Spleen (tissue), 11 donors: ENCODE measurements around the gene ZBTB42. TPM values are rescaled to one million over a fixed set of nuclear protein-coding genes. Genes with fewer than 3 reads are reported as not detected.
A peak's percentile ranks its signal among the peaks of the same experiment; 100 is the strongest.

Experiments
- DNase-seq: peaks from one replicate; pipeline ENCODE4 v3.0.0-alpha.2; 2020
- H3K27ac ChIP-seq, 8 donors: fragments of 200-600 bp; sonication (generic) in 7 of 8; 1 replicate in 4 of 8; 2 replicates in 4 of 8; pipeline versions ENCODE4 v1.5.0 to v1.8.0; 2016 to 2021; ENCODE audit warnings: inconsistent platforms in 4 of 8, mild to moderate bottlenecking in 4 of 8, moderate library complexity in 1 of 8
- H3K27me3 ChIP-seq, 7 donors: fragments of 200-600 bp; sonication (generic) in 6 of 7; replicated peaks in 1 of 7; 1 replicate in 4 of 7; 2 replicates in 3 of 7; pipeline versions ENCODE4 v1.5.0 to v1.8.0; 2016 to 2021; ENCODE audit warnings: inconsistent platforms in 3 of 7, mild to moderate bottlenecking in 1 of 7
- H3K36me3 ChIP-seq, 6 donors: fragments of 200-600 bp; sonication (generic) in 5 of 6; 1 replicate in 4 of 6; 2 replicates in 2 of 6; pipeline versions ENCODE4 v1.5.0 to v1.8.0; 2016 to 2021; ENCODE audit warnings: inconsistent platforms in 2 of 6
- H3K4me1 ChIP-seq, 6 donors: fragments of 200-600 bp; sonication (generic) in 5 of 6; 1 replicate in 3 of 6; 2 replicates in 3 of 6; pipeline versions ENCODE4 v1.5.0 to v1.8.0; 2016 to 2021; ENCODE audit warnings: inconsistent platforms in 3 of 6
- H3K4me3 ChIP-seq, 8 donors: fragments of 200-600 bp; sonication (generic) in 7 of 8; 1 replicate in 4 of 8; 2 replicates in 4 of 8; pipeline versions ENCODE4 v1.5.0 to v1.8.0; 2016 to 2021; ENCODE audit warnings: inconsistent platforms in 4 of 8, mild to moderate bottlenecking in 4 of 8, moderate library complexity in 2 of 8
- H3K9me3 ChIP-seq, 8 donors: fragments of 200-600 bp; sonication (generic) in 7 of 8; 1 replicate in 4 of 8; 2 replicates in 4 of 8; pipeline versions ENCODE4 v1.5.0 to v1.8.0; 2016 to 2021; ENCODE audit warnings: inconsistent platforms in 4 of 8
- POLR2A ChIP-seq, 3 donors: fragments of 450-650 bp; IDR thresholded peaks; one replicate each; pipeline ENCODE4 v1.5.1; 2017; ENCODE audit warnings: antibody characterized with exemption in 3 of 3, mild to moderate bottlenecking in 1 of 3
- POLR2AphosphoS5 ChIP-seq, 3 donors: sonication (generic); formaldehyde crosslinking; IDR thresholded peaks; one replicate each; pipeline ENCODE4 v1.5.1; 2017; ENCODE audit warnings: antibody characterized with exemption in 3 of 3
- WGBS, 5 donors: extraction: QIAGEN DNeasy Blood & Tissue Kit in 3 of 5; methylation state at CpG; one replicate each; pipeline versions ENCODE4 v1.1.5 to v1.1.7; 2013 to 2018; 5-methylcytosine and 5-hydroxymethylcytosine counted together
- intact Hi-C: fragments of 100-400 bp; cut with DNase I; formaldehyde crosslinking; loops from one replicate; pipeline ENCODE4 v1.15.0; 2023; ENCODE audit warnings: low total_unique reads
- polyA plus RNA-seq, 3 donors: library from polyadenylated mRNA; stranded (reverse); fragments of 200-250 nt; gene quantifications; one replicate each; pipeline ENCODE4 v1.2.1, GENCODE V29; 2013
- total RNA-seq, 7 donors: library from RNA; depleted of rRNA in 3 of 7; stranded (reverse); fragments of >200 nt in 3 of 7; fragmentation: NEBNext Ultra II Directional in 4 of 7; extraction: Animal tissue kit (Norgen Biotek cat#: 25700) in 4 of 7; gene quantifications; one replicate each; pipeline versions ENCODE4 v1.1.0 to v1.2.1, GENCODE V29; 2016 to 2021
- TF ChIP-seq, protein P1 (sequence below), 11 experiments: fragments of 200-600 bp in 7 of 11; fragments of 450-650 bp in 4 of 11; sonication (generic) in 4 of 11; IDR thresholded peaks in 8 of 11; conservative IDR thresholded peaks in 3 of 11; 1 replicate in 7 of 11; 2 replicates in 4 of 11; pipeline versions ENCODE4 v1.4.0 to v1.8.0; 2016 to 2021; ENCODE audit warnings: antibody characterized with exemption in 11 of 11, inconsistent platforms in 4 of 11, mild to moderate bottlenecking in 1 of 11
- donor health status: healthy with polysubstance abuse.
- donor health status: DM: no; HTN: no; CAD: no; lungs with moderate emphysema.
- donor health status: DM: no; HTN: no; CAD: no.
- donor health status: Bipolar disorder and iron deficiency.
- donor health status: healthy.
- donor health status: DM: no; HTN: no; CAD: no.
- donor health status: DM: yes; HTN: yes; CAD: no.

ZBTB42 gene
- total and polyA plus RNA-seq, 10 donors = 0.74 to 11.5 (median 4.6) TPM

DNA sequence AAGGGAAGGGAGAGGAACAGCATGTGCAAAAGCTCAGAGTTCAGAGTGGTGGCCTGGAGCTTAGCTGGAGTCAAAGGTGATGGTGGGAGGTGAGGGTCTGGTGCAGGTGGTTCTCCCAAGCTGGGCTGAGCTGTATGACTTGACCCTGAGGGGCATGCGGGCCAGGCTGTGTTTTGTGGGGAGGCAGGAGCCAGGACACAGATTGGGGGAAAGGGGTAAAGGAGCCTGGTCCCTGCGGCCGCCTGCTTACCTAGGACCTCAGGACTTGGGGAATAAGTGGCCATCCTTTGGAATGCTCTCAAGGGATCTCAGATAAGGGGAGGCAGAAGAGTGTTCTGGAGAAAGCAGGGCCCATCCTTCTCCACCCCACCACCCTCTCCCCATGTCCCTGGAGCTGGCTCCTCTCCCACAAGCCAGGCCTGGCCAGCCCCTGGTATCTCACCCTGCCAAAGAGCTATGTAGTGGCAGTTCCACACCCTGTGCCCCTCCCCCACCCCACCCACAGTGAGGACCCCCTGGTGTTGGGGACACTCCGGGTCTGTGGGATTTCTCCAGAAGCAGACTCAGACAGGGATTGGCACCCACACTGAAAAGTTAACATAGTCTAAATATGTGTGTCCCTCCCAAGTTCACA, 44.2 kb downstream of the ZBTB42 start:
- 85 to 93% (median 90%) methylated on average over 4 of the region's 4 CpGs for WGBS, 5 donors
- H3K27ac ChIP-seq = no peak overlapping the region
- DNase-seq = peak; percentile 41
- peaks cover 0 to 88% (median 38%) of the 10 kb centered on the region in 7 donors for H3K27me3 ChIP-seq
- no peaks in the 10 kb centered on the region for H3K36me3 ChIP-seq
- no peak for TF ChIP-seq POLR2AphosphoS5 (IDR thresholded peaks at IDR 0.05)
- TF ChIP-seq POLR2A (IDR thresholded peaks at IDR 0.05) = no peak
- TF ChIP-seq, protein P1, sequence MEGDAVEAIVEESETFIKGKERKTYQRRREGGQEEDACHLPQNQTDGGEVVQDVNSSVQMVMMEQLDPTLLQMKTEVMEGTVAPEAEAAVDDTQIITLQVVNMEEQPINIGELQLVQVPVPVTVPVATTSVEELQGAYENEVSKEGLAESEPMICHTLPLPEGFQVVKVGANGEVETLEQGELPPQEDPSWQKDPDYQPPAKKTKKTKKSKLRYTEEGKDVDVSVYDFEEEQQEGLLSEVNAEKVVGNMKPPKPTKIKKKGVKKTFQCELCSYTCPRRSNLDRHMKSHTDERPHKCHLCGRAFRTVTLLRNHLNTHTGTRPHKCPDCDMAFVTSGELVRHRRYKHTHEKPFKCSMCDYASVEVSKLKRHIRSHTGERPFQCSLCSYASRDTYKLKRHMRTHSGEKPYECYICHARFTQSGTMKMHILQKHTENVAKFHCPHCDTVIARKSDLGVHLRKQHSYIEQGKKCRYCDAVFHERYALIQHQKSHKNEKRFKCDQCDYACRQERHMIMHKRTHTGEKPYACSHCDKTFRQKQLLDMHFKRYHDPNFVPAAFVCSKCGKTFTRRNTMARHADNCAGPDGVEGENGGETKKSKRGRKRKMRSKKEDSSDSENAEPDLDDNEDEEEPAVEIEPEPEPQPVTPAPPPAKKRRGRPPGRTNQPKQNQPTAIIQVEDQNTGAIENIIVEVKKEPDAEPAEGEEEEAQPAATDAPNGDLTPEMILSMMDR (IDR thresholded peaks at IDR 0.05 in 8 of 11, conservative IDR thresholded peaks at IDR 0.05 in 3 of 11) = no peak
- H3K4me3 ChIP-seq = peak overlapping the region in 1 of 8 donors; percentile 58
- H3K4me1 ChIP-seq = peaks cover 6 to 21% (median 18%) of the 10 kb centered on the region in 6 donors
- intact Hi-C loops = no loop called here
- H3K9me3 ChIP-seq = no peaks in the 10 kb centered on the region

DNA sequence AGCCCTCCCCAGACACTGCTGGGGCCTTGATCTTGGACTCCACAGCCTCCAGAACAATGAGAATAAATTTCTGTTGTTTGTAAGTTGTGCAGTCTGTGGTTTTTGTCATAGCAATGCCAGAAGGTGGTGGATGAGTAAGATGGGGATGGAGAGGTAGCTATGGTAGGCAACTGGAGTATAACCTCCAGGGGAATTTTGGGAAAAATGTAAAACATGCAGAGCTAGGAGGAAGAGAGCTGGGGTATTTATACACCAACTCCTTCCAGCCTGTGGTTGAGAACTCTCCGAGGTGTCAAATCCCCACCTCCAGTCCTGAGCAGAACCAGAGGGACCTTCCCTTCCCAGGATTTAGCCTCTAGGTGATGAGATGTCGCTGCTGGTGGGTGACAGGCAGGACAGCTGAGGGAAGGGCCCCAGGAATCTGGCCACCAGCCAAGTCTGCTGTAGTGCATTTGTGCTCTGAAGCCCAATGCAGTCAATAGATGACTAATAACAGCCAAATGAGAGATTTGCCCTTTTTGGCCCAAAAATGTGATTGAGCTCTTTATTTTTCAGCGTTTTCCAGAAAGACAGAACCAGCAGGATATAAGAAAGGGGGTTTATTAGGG, 45.0 kb downstream of the ZBTB42 start:
- 70 to 86% (median 84%) methylated on average over 3 of the region's 3 CpGs for WGBS, 5 donors
- Histone ChIP-seq H3K36me3 (no peaks in the 10 kb centered on the region), H3K4me3 (no peak overlapping the region), H3K4me1 (peaks cover 6 to 21% (median 18%) of the 10 kb centered on the region in 6 donors), H3K9me3 (no peaks in the 10 kb centered on the region), H3K27me3 (peaks cover 0 to 94% (median 38%) of the 10 kb centered on the region in 7 donors), H3K27ac (no peak overlapping the region)
- DNase-seq = peak; percentile 15
- TF ChIP-seq, protein P1 (IDR thresholded peaks at IDR 0.05 in 8 of 11, conservative IDR thresholded peaks at IDR 0.05 in 3 of 11) = no peak
- TF ChIP-seq POLR2AphosphoS5 (IDR thresholded peaks at IDR 0.05) = no peak
- no peak for TF ChIP-seq POLR2A (IDR thresholded peaks at IDR 0.05)
- intact Hi-C loops = no loop called here

DNA sequence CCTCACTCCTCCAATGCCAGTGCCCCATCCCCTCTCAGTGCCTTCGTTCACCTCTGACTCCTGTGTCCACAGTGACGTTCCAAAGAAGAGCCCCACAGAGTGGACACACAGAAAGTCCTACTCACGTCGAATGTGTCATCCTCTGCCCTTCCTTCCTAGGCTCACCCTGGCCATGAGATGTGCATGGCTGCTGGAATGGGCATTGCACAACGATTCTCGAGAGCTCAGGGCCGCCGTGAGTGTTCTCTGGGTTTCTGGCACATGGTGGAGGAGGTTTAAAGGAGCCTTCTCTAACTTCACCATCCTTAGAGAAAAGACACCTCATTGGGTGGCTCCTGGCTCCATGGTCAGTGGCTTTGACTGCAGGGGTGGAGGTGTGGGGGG, 51.4 kb downstream of the ZBTB42 start:
- H3K36me3 ChIP-seq = no peaks in the 10 kb centered on the region
- no peak for DNase-seq
- peaks cover 0 to 66% (median 11%) of the 10 kb centered on the region in 7 donors for H3K27me3 ChIP-seq
- WGBS, 5 donors = 48 to 68% (median 65%) methylated on average over 8 of the region's 8 CpGs
- H3K4me1 ChIP-seq = no peaks in the 10 kb centered on the region
- H3K4me3 ChIP-seq = no peak overlapping the region
- TF ChIP-seq, protein P1 (IDR thresholded peaks at IDR 0.05 in 8 of 11, conservative IDR thresholded peaks at IDR 0.05 in 3 of 11) = no peak
- TF ChIP-seq POLR2A (IDR thresholded peaks at IDR 0.05) (no peak), POLR2AphosphoS5 (IDR thresholded peaks at IDR 0.05) (no peak)
- intact Hi-C loops = no loop called here
- H3K27ac ChIP-seq = no peak overlapping the region
- H3K9me3 ChIP-seq = no peaks in the 10 kb centered on the region

Other genes starting within 250 kb of the ZBTB42 start
- gene C14orf180, start 221.3 kb upstream of the ZBTB42 start, total RNA-seq = under 1 TPM in 2 of 7 donors, not detected in 5; 0.17 to 0.28 TPM
- gene C14orf180, start 221.3 kb upstream of the ZBTB42 start, polyA plus RNA-seq = under 1 TPM; 0.20 to 0.70 (median 0.28) TPM
- not detected for gene TMEM179, start 196.3 kb upstream of the ZBTB42 start, total RNA-seq
- gene TMEM179, start 196.3 kb upstream of the ZBTB42 start, polyA plus RNA-seq = under 1 TPM in 1 of 3 donors, not detected in 2; 0.08 TPM
- 100 to 1,000 TPM in 3 of 7 donors, 10 to 100 TPM in 4; 66.9 to 110 (median 96.4) TPM for gene INF2, start 111.5 kb upstream of the ZBTB42 start, total RNA-seq
- 100 to 1,000 TPM in 2 of 3 donors, 10 to 100 TPM in 1; 56.6 to 120 (median 102) TPM for gene INF2, start 111.5 kb upstream of the ZBTB42 start, polyA plus RNA-seq
- gene ADSS1, start 76.9 kb upstream of the ZBTB42 start, total RNA-seq = 10 to 100 TPM in 1 of 7 donors, 1 to 10 TPM in 6; 2.7 to 11.7 (median 8.3) TPM
- 1 to 10 TPM; 3.0 to 3.7 (median 3.2) TPM for gene ADSS1, start 76.9 kb upstream of the ZBTB42 start, polyA plus RNA-seq
- 100 to 1,000 TPM in 3 of 7 donors, 10 to 100 TPM in 4; 56.7 to 198 (median 76.4) TPM for gene SIVA1, start 48.0 kb upstream of the ZBTB42 start, total RNA-seq
- gene SIVA1, start 48.0 kb upstream of the ZBTB42 start, polyA plus RNA-seq = 100 to 1,000 TPM; 119 to 226 (median 184) TPM
- gene AKT1, start 5.4 kb upstream of the ZBTB42 start, total RNA-seq = 100 to 1,000 TPM; 107 to 184 (median 141) TPM
- gene AKT1, start 5.4 kb upstream of the ZBTB42 start, polyA plus RNA-seq = 100 to 1,000 TPM in 1 of 3 donors, 10 to 100 TPM in 2; 56.2 to 114 (median 61.6) TPM
- 10 to 100 TPM in 1 of 7 donors, 1 to 10 TPM in 6; 5.2 to 12.6 (median 5.9) TPM for gene CEP170B, start 64.2 kb downstream of the ZBTB42 start, total RNA-seq
- gene CEP170B, start 64.2 kb downstream of the ZBTB42 start, polyA plus RNA-seq = 1 to 10 TPM in 1 of 3 donors, under 1 TPM in 2; 0.58 to 3.8 (median 0.72) TPM
- gene PLD4, start 123.8 kb downstream of the ZBTB42 start, total RNA-seq = 10 to 100 TPM in 6 of 7 donors, 1 to 10 TPM in 1; 5.4 to 30.2 (median 13.9) TPM
- gene PLD4, start 123.8 kb downstream of the ZBTB42 start, polyA plus RNA-seq = 10 to 100 TPM; 25.8 to 31.3 (median 29.8) TPM
- gene AHNAK2, start 177.3 kb downstream of the ZBTB42 start, total RNA-seq = 1 to 10 TPM in 1 of 7 donors, under 1 TPM in 6; 0.26 to 1.3 (median 0.66) TPM
- under 1 TPM; 0.30 to 0.86 (median 0.76) TPM for gene AHNAK2, start 177.3 kb downstream of the ZBTB42 start, polyA plus RNA-seq
- 1 to 10 TPM; 1.7 to 4.0 (median 3.4) TPM for gene CLBA1, start 184.7 kb downstream of the ZBTB42 start, total RNA-seq
- 1 to 10 TPM; 3.7 to 4.3 (median 3.9) TPM for gene CLBA1, start 184.7 kb downstream of the ZBTB42 start, polyA plus RNA-seq
- 10 to 100 TPM in 2 of 7 donors, 1 to 10 TPM in 5; 6.5 to 15.1 (median 8.7) TPM for gene CDCA4, start 220.0 kb downstream of the ZBTB42 start, total RNA-seq
- 10 to 100 TPM in 1 of 3 donors, 1 to 10 TPM in 2; 5.8 to 10.5 (median 8.5) TPM for gene CDCA4, start 220.0 kb downstream of the ZBTB42 start, polyA plus RNA-seq